ENCODE data around the gene GTSF1L. TPM values are rescaled to one million over a fixed set of nuclear protein-coding genes. Genes with fewer than 3 reads are reported as not detected.

The GTSF1L gene
- total and polyA plus RNA-seq, 9 of the 15 experiments (the other 6 are each of a cell fraction or from before 2014, with no cell fraction given) = not detected

- ChIA-PET POLR2A (interaction anchor here (0.6 to 2.7 kb wide), 6 partner anchors 11 to 354 kb away, joined by 3 to 7 read pairs (median 3); no protein-coding TSS in a partner anchor), CTCF (ENCODE audit: low intra/inter-chr PET ratio) (no interaction called here)
- intact Hi-C loops (cut with micrococcal nuclease) (no loop called here), in situ Hi-C loops (cut with MboI) (no loop called here)
- DNase-seq (ENCODE audit: extremely low read depth in 1 of 4, low spot score in 3 of 4) = no peak
- no peak overlapping the region for H3K4me3 ChIP-seq
- no peak overlapping the region for H2AFZ ChIP-seq (ENCODE audit: low read depth, low read length)
- no peaks in the 10 kb centered on the region for H3K79me2 ChIP-seq (ENCODE audit: control insufficient read depth, insufficient read depth, low read length)
- 86% methylated on average over 11 of the region's 12 CpGs for WGBS (ENCODE audit: insufficient coverage, low coverage, missing lambda C conversion rate)
- H3K27me3 ChIP-seq (ENCODE audit: control insufficient read depth in 2 of 2, insufficient read depth in 2 of 2, low read length in 2 of 2) = 0 out of 5 replicates have a peak, but pooled peaks cover 0 to 5% of the 10 kb centered on the region in 2 experiments
- TF ChIP-seq MAFF (IDR thresholded peaks at IDR 0.05; ENCODE audit: low read length) (no peak), THRA (IDR thresholded peaks at IDR 0.05) (no peak), HCFC1 (IDR thresholded peaks at IDR 0.05; ENCODE audit: low read depth, low read length) (no peak), ZNF778 (CRISPR knock-in tag; IDR thresholded peaks at IDR 0.05) (no peak), XRCC3 (IDR thresholded peaks at IDR 0.05) (no peak), DIDO1 (tag; IDR thresholded peaks at IDR 0.05; ENCODE audit: low read depth) (no peak), POLR2A (conservative IDR thresholded peaks at IDR 0.05) (peak; percentile 50), KAT7 (CRISPR knock-in tag; IDR thresholded peaks at IDR 0.05; ENCODE audit: borderline replicate concordance) (no peak), POLR2G (IDR thresholded peaks at IDR 0.05; ENCODE audit: low read depth, low read length) (peak; percentile 54), CHD4 (IDR thresholded peaks at IDR 0.05; ENCODE audit: insufficient read depth, insufficient replicate concordance, low read depth, low read length, poor library complexity, severe bottlenecking) (no peak)
- peak; percentile 20 for ATAC-seq
- peaks cover 0 to 8% of the 10 kb centered on the region in 2 experiments; a peak in 1 of 5 replicates for H3K4me1 ChIP-seq (replicated peaks in 1 of 2; ENCODE audit: control insufficient read depth in 2 of 2, insufficient read depth in 2 of 2, low read length in 2 of 2)
- no peak overlapping the region for H3K27ac ChIP-seq (ENCODE audit: extremely low read depth, low read depth, low read length)
- no peaks in the 10 kb centered on the region for H4K20me1 ChIP-seq (replicated peaks; ENCODE audit: control insufficient read depth, insufficient read depth, low read length)
- H3K9me3 ChIP-seq (replicated peaks; ENCODE audit: control insufficient read depth, insufficient read depth, low read depth, low read length) = no peaks in the 10 kb centered on the region
- BruUV-seq (replicated peaks) = no TSS peak
- peaks cover 44% of the 10 kb centered on the region; the same call in 2 of the 3 replicates for H3K36me3 ChIP-seq (ENCODE audit: control insufficient read depth, insufficient read depth, low read length)
- no peak overlapping the region for H3K9ac ChIP-seq (ENCODE audit: insufficient read depth in 1 of 2, low read depth in 2 of 2, low read length in 2 of 2)
- FAIRE-seq = no peak
- H3K9me1 ChIP-seq (ENCODE audit: control insufficient read depth, insufficient read depth, low read length) = no peaks in the 10 kb centered on the region
- H3K4me2 ChIP-seq (ENCODE audit: insufficient read depth, low read length) = no peak overlapping the region
Measured at GRCh38 chr20:43716757-43717615, 9.8 kb downstream of the GTSF1L start.
